ENCODE data around the gene PANK3.
"Not testable (repeated sequence)": the region's sequence is repeated elsewhere in the genome, so short reads cannot be mapped to it uniquely, and the experiment has no call there.

PANK3 gene

GRCh38 chr5:168570490-168571328 is 8.5 kb downstream of the PANK3 start:
- no peak for TF ChIP-seq POLR2AphosphoS5 (IDR thresholded peaks at IDR 0.05; ENCODE audit: low read depth, low read length)
- TF ChIP-seq POLR2A (IDR thresholded peaks at IDR 0.05; ENCODE audit: low read depth, low read length): no peak
- no peak for TF ChIP-seq TAF1 (IDR thresholded peaks at IDR 0.05; ENCODE audit: borderline replicate concordance, low read depth, low read length)
- DNase-seq (ENCODE audit: insufficient read length) (no peak), FAIRE-seq (no peak)

GRCh38 chr5:168568738-168569137 is 10.4 kb downstream of the PANK3 start:
- no peak for DNase-seq (ENCODE audit: insufficient read length)
- FAIRE-seq: no peak
- no peak for TF ChIP-seq POLR2A (IDR thresholded peaks at IDR 0.05; ENCODE audit: low read depth, low read length)

- TF ChIP-seq POLR2A (IDR thresholded peaks at IDR 0.05; ENCODE audit: low read depth, low read length) (no peak), POLR2AphosphoS5 (IDR thresholded peaks at IDR 0.05; ENCODE audit: low read depth, low read length) (no peak), TAF1 (IDR thresholded peaks at IDR 0.05; ENCODE audit: borderline replicate concordance, low read depth, low read length) (no peak)
- FAIRE-seq (no peak), DNase-seq (ENCODE audit: insufficient read length) (no peak)
These were observed 15.2 kb downstream of the PANK3 start for GRCh38 chr5:168563959-168564358.

DNA sequence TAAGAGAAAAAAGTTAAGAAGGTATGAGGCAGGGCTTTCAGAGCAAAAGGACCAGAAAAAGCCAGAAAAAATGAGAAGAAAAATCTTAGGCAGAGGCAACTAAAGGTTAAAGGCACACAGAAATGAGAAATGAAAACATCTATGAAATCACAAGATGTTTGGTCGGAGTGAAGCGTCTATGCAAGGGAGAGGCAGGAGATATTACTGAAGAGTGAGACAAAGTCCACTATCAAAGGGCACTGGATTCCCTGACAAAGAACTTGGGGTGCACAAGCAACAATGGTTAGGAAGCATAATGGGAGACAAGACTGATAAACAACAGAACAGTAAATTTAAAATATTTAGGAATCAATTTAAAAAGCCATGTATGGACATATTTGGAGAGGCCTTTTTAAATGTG is 16.9 kb downstream of the PANK3 start:
- DNase-seq (ENCODE audit: insufficient read length): no peak
- FAIRE-seq: no peak
- TF ChIP-seq POLR2A (IDR thresholded peaks at IDR 0.05; ENCODE audit: low read depth, low read length) (no peak), POLR2AphosphoS5 (IDR thresholded peaks at IDR 0.05; ENCODE audit: low read depth, low read length) (no peak), TAF1 (IDR thresholded peaks at IDR 0.05; ENCODE audit: borderline replicate concordance, low read depth, low read length) (no peak)

DNA sequence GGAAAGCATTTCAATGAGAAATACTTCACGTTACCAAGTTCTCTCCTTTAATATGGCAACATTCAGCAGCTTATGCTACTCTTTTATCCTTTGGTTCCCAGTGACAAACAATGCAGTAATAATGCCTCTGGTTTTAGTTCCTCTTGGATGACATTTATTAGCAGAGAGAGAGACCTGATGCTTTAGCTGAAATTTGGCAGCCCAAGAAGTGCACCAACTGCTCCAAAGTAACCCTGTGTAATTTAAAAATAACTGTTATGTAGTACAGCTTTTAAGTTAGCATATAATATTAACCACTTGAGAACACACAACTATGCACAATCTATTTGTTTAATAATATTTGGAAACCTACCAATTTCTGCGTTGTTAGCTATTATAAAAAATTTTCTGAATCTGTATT is 21.8 kb downstream of the PANK3 start:
- TF ChIP-seq TAF1 (IDR thresholded peaks at IDR 0.05; ENCODE audit: borderline replicate concordance, low read depth, low read length) (no peak), POLR2AphosphoS5 (IDR thresholded peaks at IDR 0.05; ENCODE audit: low read depth, low read length) (no peak), POLR2A (IDR thresholded peaks at IDR 0.05; ENCODE audit: low read depth, low read length) (no peak)
- DNase-seq (ENCODE audit: insufficient read length) (no peak), FAIRE-seq (no peak)

GRCh38 chr5:168553377-168554130 is 25.6 kb downstream of the PANK3 start:
- DNase-seq (ENCODE audit: insufficient read length) (no peak), FAIRE-seq (no peak)

GRCh38 chr5:168552146-168552545 is 27.0 kb downstream of the PANK3 start:
- no peak for DNase-seq (ENCODE audit: insufficient read length)
- no peak for FAIRE-seq
- TF ChIP-seq POLR2A (IDR thresholded peaks at IDR 0.05; ENCODE audit: low read depth, low read length): no peak

More at GRCh38 chr5:168553377-168554130, 25.6 kb downstream of the PANK3 start:
- no peak for TF ChIP-seq POLR2AphosphoS5 (IDR thresholded peaks at IDR 0.05; ENCODE audit: low read depth, low read length)
- no peak for TF ChIP-seq POLR2A (IDR thresholded peaks at IDR 0.05; ENCODE audit: low read depth, low read length)
- TF ChIP-seq TAF1 (IDR thresholded peaks at IDR 0.05; ENCODE audit: borderline replicate concordance, low read depth, low read length): no peak

GRCh38 chr5:168550656-168551055 is 28.5 kb downstream of the PANK3 start:
- FAIRE-seq (no peak), DNase-seq (ENCODE audit: insufficient read length) (no peak)
- TF ChIP-seq POLR2A (IDR thresholded peaks at IDR 0.05; ENCODE audit: low read depth, low read length) (no peak), TAF1 (IDR thresholded peaks at IDR 0.05; ENCODE audit: borderline replicate concordance, low read depth, low read length) (no peak)

- TF ChIP-seq TAF1 (IDR thresholded peaks at IDR 0.05; ENCODE audit: borderline replicate concordance, low read depth, low read length) (no peak), POLR2A (IDR thresholded peaks at IDR 0.05; ENCODE audit: low read depth, low read length) (no peak), POLR2AphosphoS5 (IDR thresholded peaks at IDR 0.05; ENCODE audit: low read depth, low read length) (no peak)
- no peak for DNase-seq (ENCODE audit: insufficient read length)
- FAIRE-seq: no peak
These were observed 29.6 kb downstream of the PANK3 start for GRCh38 chr5:168549554-168549953.

DNA sequence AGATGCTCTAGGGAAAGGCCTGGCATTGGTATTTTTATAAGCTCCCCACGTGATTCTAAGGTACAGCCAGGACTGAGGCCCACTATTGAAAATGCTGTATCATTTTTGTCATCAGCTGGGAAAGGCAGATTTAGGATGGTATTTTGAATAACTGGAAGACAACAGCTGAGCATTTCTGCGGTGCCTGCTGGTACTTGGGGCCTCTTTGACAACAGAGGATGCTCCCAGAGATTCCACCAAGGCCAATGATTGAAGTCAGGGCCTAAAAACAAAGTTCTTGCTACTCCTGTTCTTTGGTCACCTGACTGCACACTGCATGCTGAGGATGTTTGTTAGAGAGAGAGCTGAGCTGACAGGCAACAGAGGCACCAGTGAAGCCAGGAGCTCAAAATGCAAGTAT is 42.0 kb downstream of the PANK3 start:
- no peak for FAIRE-seq
- TF ChIP-seq POLR2AphosphoS5 (IDR thresholded peaks at IDR 0.05; ENCODE audit: low read depth, low read length) (no peak), TAF1 (IDR thresholded peaks at IDR 0.05; ENCODE audit: borderline replicate concordance, low read depth, low read length) (no peak), POLR2A (IDR thresholded peaks at IDR 0.05; ENCODE audit: low read depth, low read length) (no peak)
- DNase-seq (ENCODE audit: insufficient read length): no peak

- not testable (repeated sequence) for FAIRE-seq; DNase-seq (ENCODE audit: insufficient read length)
These were observed 44.8 kb downstream of the PANK3 start for GRCh38 chr5:168534351-168534750.

All from GM12892 (cell line).